Effector memory CD4-positive, alpha-beta T cell (primary cell): Measurements from ENCODE around the gene NSF.

Experiments used
- DNase-seq, 3 donors: peaks; one replicate each; pipeline ENCODE4 v3.0.0-alpha.2; 2020
- H3K27ac ChIP-seq: 2 replicates; pipeline ENCODE4 v1.7.0; 2013; ENCODE audit warnings: mild to moderate bottlenecking, low read length, moderate library complexity; ENCODE audit not compliant: insufficient read depth, poor library complexity, severe bottlenecking
- H3K27me3 ChIP-seq: replicated peaks from 2 replicates; pipeline ENCODE4 v1.7.0; 2013; ENCODE audit warnings: mild to moderate bottlenecking, low read length; ENCODE audit not compliant: insufficient read depth, control insufficient read depth, poor library complexity, severe bottlenecking
- H3K36me3 ChIP-seq: 2 replicates; pipeline ENCODE4 v1.7.0; 2013; ENCODE audit warnings: mild to moderate bottlenecking, low read length, moderate library complexity; ENCODE audit not compliant: control insufficient read depth, insufficient read depth
- H3K4me1 ChIP-seq: 2 replicates; pipeline ENCODE4 v1.7.0; 2013; ENCODE audit warnings: low read length, mild to moderate bottlenecking; ENCODE audit not compliant: control insufficient read depth, insufficient read depth, poor library complexity, severe bottlenecking
- H3K4me3 ChIP-seq: 2 replicates; pipeline ENCODE4 v1.7.0; 2013; ENCODE audit warnings: low read length, low read depth, mild to moderate bottlenecking; ENCODE audit not compliant: insufficient read depth, poor library complexity, severe bottlenecking
- H3K9me3 ChIP-seq: 2 replicates; pipeline ENCODE4 v1.7.0; 2013; ENCODE audit warnings: mild to moderate bottlenecking, low read length, moderate library complexity; ENCODE audit not compliant: control insufficient read depth

The NSF gene

GRCh38 chr17:46782250-46782953 is 191.9 kb downstream of the NSF start:
- H3K9me3 ChIP-seq: no peaks in the 10 kb centered on the region
- H3K36me3 ChIP-seq: no peaks in the 10 kb centered on the region
- H3K27me3 ChIP-seq: no peaks in the 10 kb centered on the region
- H3K4me3 ChIP-seq: no peak overlapping the region
- no peak for DNase-seq
- no peak overlapping the region for H3K27ac ChIP-seq
- no peaks in the 10 kb centered on the region for H3K4me1 ChIP-seq

- Histone ChIP-seq H3K36me3 (no peaks in the 10 kb centered on the region), H3K27me3 (no peaks in the 10 kb centered on the region), H3K4me3 (no peak overlapping the region), H3K27ac (no peak overlapping the region), H3K4me1 (no peaks in the 10 kb centered on the region), H3K9me3 (no peaks in the 10 kb centered on the region)
- DNase-seq: no peak
Observed at GRCh38 chr17:46783031-46783593, 192.6 kb downstream of the NSF start.

- Histone ChIP-seq H3K36me3 (no peaks in the 10 kb centered on the region), H3K27ac (no peak overlapping the region), H3K27me3 (no peaks in the 10 kb centered on the region), H3K4me1 (no peaks in the 10 kb centered on the region), H3K4me3 (no peak overlapping the region), H3K9me3 (no peaks in the 10 kb centered on the region)
- no peak for DNase-seq
Observed at GRCh38 chr17:46785696-46786095, 195.2 kb downstream of the NSF start.

GRCh38 chr17:46787478-46787877 is 197.0 kb downstream of the NSF start:
- Histone ChIP-seq H3K4me1 (no peaks in the 10 kb centered on the region), H3K27ac (no peak overlapping the region), H3K9me3 (no peaks in the 10 kb centered on the region), H3K4me3 (no peak overlapping the region), H3K36me3 (no peaks in the 10 kb centered on the region), H3K27me3 (no peaks in the 10 kb centered on the region)
- no peak for DNase-seq

- Histone ChIP-seq H3K4me3 (no peak overlapping the region), H3K27ac (no peak overlapping the region), H3K9me3 (no peaks in the 10 kb centered on the region), H3K27me3 (no peaks in the 10 kb centered on the region), H3K4me1 (no peaks in the 10 kb centered on the region), H3K36me3 (no peaks in the 10 kb centered on the region)
- DNase-seq: no peak
Observed at GRCh38 chr17:46788300-46788699, 197.8 kb downstream of the NSF start.

- no peak for DNase-seq
- no peaks in the 10 kb centered on the region for H3K36me3 ChIP-seq
- H3K4me3 ChIP-seq: no peak overlapping the region
- no peaks in the 10 kb centered on the region for H3K9me3 ChIP-seq
- H3K4me1 ChIP-seq: no peaks in the 10 kb centered on the region
- peaks cover under 1% of the 10 kb centered on the region for H3K27me3 ChIP-seq
- no peak overlapping the region for H3K27ac ChIP-seq
Observed at GRCh38 chr17:46788796-46789195, 198.3 kb downstream of the NSF start.

GRCh38 chr17:46789610-46790009 is 199.1 kb downstream of the NSF start:
- no peak for DNase-seq
- no peaks in the 10 kb centered on the region for H3K9me3 ChIP-seq
- H3K36me3 ChIP-seq: no peaks in the 10 kb centered on the region
- no peak overlapping the region for H3K27ac ChIP-seq
- H3K4me3 ChIP-seq: no peak overlapping the region
- H3K4me1 ChIP-seq: no peaks in the 10 kb centered on the region
- H3K27me3 ChIP-seq: peaks cover 3% of the 10 kb centered on the region

- Histone ChIP-seq H3K9me3 (no peaks in the 10 kb centered on the region), H3K36me3 (no peaks in the 10 kb centered on the region), H3K4me3 (no peak overlapping the region), H3K27me3 (peaks cover 3% of the 10 kb centered on the region), H3K27ac (no peak overlapping the region), H3K4me1 (no peaks in the 10 kb centered on the region)
- no peak for DNase-seq
Observed at GRCh38 chr17:46790216-46790615, 199.7 kb downstream of the NSF start.

GRCh38 chr17:46791531-46791930 is 201.1 kb downstream of the NSF start:
- Histone ChIP-seq H3K9me3 (no peaks in the 10 kb centered on the region), H3K27ac (no peak overlapping the region), H3K36me3 (no peaks in the 10 kb centered on the region), H3K4me1 (no peaks in the 10 kb centered on the region), H3K27me3 (peaks cover 3% of the 10 kb centered on the region), H3K4me3 (no peak overlapping the region)
- DNase-seq: no peak

GRCh38 chr17:46792071-46792470 is 201.6 kb downstream of the NSF start:
- no peak for DNase-seq
- Histone ChIP-seq H3K9me3 (no peaks in the 10 kb centered on the region), H3K27ac (no peak overlapping the region), H3K4me3 (no peak overlapping the region), H3K4me1 (no peaks in the 10 kb centered on the region), H3K27me3 (peaks cover 3% of the 10 kb centered on the region), H3K36me3 (no peaks in the 10 kb centered on the region)
